NCI-H1417 treated with DMSO at 0.1 percent for 48 hours (cell line): ENCODE data around the gene PPM1F.

Source experiments
- DNase-seq: peaks from one replicate; lab custom pipeline; 2025; lab: John Stamatoyannopoulos, UW

Gene PPM1F, protein sequence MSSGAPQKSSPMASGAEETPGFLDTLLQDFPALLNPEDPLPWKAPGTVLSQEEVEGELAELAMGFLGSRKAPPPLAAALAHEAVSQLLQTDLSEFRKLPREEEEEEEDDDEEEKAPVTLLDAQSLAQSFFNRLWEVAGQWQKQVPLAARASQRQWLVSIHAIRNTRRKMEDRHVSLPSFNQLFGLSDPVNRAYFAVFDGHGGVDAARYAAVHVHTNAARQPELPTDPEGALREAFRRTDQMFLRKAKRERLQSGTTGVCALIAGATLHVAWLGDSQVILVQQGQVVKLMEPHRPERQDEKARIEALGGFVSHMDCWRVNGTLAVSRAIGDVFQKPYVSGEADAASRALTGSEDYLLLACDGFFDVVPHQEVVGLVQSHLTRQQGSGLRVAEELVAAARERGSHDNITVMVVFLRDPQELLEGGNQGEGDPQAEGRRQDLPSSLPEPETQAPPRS

DNA sequence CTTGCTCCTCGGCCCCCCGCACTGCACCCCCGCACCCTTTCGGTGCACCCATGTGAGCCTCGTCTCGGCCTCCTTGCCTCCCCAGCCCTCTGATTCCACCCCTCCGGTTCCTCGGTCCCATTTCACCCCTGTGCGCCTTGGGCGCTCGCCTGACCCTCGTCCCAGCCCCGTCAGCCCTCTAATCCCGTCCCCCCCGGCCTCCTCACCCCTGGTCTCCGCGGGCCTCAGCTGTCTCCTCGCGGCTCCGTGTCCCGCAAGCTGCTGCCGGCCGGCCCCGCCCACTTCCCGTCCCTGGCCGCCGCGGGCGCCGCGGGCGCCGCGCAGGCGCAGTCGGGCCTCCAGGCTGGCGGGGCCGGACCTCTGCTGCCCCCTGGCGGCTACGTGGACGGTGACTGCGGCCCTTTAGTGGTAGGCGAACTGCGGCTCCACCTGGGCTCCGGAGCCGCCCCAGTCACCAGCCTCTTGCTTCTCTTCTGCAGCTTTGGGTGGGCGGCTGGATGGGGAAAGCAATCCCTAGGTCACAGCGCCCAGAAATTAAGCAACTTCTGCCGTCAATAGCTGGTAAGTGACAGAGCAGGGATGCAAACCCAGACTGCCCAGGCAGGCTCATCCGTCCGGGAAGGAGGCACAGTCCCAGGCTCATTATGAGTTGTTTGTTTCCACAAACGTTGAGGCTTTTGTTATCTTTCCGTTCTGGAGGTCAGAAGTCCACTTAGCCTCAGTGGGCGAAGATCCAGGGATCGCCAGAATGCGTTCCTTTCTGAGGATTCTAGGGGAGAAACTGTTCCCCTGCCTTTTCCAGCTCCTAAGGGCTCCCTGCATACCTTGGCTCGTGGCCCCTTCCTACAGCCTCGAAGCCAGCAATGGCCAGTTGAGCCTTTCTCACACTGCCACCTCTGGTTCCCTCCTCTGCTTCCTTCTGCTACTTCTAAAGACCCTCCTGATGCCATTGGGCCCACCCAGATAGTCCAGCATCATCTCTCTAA lies at the start of gene PPM1F:
Gene PPM1F (minus strand): TSS at position 263 of the 986 bp plus-strand sequence. CDS start 6,800 bp downstream, outside the sequence.
- DNase-seq = no peak

DNA sequence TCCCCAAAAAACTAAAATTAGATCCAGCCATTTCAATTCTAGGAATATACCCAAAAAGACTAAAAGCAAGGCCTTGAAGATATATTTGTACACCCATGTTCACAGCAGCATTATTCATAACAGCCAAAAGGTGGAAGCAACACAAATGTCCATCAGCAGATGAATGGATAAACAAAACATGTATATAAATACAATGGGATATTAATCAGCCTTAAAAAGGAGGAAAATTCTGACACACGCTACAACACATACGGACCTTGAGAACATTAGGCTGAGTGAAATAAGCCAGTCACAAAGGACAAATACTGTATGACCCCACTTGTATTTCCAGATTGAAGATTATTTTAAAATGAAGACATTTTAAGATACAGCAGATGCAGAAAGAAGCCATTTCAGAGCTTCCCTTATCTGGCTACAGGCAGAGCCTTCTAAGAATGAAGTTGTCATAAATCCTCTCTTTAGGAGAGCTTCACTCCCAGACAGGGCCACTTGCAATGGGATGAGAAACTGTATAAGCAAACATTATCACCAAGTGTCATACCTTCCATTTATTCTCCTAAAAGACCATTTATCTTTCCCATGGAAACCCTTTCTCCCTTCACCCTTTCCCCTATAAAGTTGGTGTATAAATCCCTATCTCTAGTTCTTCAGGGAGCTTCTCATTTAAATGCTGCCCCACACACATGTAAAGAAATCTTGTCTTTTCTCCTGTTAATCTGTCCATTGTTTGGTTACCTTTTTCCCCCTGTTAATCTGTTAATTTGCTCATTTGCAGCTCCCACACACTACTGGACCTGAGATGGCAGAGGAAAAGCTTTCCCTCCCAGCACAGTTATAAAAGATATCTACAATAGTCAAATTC lies 49.2 kb upstream of the PPM1F start:
- DNase-seq = no peak

DNA sequence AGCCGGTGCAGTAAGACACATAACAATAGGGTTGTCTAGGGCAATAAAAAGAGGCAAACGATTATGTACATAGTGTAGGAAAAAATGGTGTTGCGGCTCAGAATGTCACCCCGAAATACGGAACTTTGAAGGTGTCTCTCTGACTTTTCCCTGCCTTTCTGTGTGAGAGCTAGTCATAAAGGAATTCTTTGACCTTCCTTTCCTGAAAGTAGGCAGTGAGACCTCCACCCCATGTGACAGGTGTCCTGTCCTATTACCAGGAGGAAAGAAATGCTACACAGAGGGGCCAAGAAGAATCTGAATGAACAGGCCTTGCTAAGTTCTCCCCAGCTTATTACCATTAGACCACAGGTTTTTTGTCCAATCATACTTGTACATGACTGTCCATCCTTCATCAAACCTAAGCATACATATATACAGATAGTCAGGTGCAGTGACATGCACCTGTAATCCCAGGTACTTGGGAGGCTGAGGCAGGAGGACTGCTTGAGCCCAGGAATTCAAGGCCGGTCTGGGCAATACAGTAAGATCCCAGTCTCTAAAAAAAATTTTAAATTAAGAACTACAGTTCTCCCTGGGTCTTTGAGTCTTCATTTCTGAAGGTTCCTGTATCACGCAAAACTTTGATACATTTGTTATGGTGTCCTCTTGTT lies 46.1 kb upstream of the PPM1F start:
- no peak for DNase-seq

DNA sequence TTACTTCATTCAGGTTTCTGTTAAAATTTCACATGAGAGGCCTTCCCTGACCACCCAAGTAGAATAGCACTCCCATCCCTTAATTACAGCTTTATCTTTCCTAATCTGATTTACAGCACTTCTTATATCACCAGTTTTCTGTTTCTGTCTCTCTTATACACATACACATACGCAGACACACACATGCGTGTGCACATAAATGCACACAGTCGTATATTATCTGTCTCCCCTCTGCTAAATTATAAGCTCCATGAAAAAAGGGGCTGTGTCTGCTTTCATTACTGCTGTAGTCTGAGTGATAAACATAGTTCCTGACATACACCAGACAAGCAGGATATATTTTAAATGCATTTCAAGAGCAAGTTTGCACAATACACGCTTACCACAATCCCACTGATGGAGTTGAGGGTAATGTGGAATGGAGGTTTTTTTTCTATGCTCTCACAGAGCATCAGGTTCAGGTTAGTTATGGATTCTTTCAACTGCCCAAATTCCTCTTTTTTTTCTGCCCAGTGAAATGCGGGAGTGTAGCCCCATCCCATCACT lies 43.6 kb upstream of the PPM1F start:
- DNase-seq = no peak

DNA sequence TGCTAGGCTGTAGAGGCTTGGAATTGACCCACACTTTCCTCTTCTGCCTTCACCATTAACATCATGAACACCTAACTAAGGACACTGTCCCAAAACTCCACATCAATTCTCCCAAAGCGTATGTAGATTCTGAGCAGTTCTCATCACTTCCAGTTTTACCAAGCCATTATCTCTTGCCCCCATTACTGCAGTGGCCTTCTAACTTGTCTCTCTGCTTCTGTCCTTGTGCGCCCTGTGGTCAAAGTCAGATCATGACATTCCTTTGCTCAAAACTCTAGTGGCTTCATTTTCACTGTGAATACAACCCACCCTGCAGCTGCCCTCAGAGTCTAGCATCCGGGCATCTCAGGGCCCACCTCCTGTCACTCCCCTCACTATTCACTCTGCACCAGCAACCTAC lies 43.0 kb upstream of the PPM1F start:
- DNase-seq = no peak

DNA sequence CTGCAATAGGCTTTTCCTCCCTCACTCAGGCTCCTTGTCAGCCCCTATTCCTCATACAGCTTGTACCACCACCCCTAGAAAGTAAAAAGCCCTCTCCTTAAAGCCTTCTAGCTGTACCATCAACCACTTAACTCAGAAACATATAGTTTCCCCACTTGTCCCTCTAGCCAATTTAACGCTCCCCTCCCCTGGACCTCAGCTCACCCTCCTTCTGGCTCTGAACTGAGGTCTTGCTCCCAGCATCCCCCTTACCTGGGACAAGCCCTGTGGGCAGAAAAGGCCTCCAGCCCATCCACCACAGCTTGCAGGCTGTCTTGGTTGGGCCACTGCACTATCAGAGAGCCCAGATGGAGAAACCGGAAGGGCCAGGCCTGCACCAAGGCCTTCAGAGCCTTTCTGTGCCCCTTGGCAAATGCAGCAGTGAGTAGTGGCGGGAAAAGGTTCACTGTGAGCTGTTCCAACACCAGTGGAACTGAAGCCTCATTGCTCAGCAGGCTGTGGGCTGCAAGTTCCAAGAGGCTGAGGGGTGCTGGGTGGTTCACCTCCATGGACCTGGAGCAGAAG lies 42.3 kb upstream of the PPM1F start:
- no peak for DNase-seq

DNA sequence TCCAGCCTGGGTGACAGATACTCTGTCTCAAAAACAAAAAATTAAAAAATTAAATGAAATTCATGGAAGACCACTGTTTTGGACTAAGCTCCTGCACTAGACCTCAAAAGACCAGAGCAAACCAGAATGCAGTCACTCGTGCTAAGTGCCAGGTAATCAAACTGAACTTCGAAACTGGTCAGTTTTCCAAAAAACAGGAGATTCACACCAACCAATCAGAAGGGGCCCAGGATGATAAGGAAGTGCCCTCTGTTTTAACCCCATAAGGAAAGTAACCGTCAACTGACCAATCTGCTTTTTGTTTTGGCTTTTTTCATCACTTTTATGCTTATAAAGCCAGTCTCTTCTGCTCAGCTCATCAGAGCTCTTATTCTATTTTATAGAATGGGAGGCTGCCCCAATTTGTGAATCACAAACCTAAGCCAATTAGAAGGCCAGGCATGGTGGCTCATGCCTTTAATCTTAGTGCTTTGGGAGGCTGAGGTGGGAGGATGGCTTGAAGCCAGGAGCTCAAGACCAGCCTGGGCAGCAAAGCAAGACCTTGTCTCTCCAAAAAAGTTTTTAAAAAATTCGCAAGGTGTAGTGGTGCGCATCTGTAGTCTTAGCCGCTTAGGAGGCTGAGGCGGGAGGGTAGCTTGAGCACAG lies 40.1 kb upstream of the PPM1F start:
- DNase-seq = no peak

DNA sequence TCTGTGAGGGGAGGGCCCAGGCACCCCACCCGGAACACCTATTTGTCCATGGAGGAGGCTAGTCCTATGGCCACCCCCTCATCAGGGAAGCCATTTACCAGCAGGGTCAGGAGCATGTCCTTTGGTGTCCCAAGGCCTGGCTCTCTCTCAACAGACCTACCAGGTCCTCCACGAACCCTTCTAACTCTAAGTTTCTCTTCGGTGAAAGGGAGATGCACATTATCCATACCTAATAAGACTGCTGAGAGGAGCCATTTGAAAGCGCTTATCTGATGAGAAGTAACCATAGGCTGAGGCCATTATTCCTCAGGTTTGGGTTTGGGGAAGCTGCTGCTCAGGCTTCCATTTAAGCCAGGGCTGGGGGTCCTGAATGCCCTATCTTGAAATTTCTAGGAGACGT lies 39.1 kb upstream of the PPM1F start:
- DNase-seq = no peak

DNA sequence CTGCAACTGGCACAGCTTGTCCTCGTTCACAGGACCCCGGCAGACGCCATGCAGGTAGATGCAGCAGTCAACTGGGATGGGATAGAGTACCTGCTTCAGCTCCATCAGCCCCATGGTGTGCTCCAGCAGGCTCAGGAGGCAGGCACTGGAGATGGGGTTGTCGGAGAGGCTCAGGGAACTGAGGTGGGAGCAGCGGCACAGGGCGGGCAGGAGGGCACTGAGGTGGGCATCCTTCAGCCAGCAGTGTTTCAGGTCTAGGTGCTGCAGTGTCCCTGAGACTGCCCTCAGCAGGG lies 38.6 kb upstream of the PPM1F start:
- no peak for DNase-seq

DNA sequence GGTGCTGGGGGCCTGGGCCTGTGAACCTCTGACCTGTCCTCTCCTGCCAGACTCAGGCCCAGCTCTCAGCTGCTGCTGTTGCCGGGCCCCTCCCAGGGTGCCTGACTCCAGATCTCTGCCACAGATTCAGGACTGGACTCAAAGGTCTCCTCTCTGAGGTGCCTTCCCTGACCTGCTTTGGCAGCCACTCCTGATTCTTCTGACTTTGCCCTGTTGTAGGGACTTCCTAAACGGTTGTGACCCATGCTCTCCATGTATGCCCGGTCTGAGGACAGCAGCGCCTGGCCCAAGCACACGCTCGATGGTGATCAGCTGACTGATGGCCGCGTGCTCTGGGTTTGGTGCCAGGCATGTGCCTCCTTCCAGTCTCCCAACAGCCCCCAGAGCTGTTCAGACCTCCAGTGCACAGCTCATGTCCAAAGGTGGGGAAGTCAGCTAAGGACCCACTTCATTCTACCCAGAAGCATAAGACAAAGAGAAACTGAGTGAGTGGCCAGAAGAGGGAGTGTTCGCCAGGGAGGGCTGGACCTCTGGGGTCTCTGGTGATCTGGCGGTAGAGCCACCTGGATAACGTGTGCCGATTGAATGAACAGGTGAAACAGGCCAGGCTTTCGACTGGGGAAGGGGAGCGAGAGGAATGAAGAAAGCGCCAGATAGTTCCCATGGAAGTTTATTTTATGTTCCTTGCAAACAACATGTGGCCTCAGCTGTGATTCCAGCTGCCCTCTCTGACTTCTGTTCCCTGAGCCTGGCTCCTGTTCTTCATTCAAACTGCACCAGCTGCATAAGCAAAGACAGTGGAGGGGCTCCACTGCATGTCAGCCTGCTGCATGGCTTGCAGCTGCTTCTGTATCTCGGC lies 38.0 kb upstream of the PPM1F start:
- no peak for DNase-seq

DNA sequence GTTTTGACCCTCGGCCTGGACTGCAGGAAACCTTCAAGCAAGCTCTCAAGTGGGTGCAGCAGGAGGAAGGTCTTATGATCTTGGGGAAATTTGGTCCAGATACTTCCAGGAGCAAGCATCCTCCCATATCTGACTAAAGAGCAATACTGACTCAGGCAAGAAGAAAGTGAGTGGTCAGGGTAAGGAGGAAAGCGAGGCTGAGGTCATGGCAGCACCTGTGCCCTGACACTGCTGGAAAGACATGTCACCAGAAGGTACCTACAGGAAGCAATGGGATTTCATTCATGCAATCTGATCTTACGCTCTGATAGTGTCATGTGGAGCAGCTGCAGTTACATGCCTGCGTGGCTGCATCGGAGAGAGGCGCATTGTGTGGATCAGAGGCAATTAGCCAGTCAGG lies 36.4 kb upstream of the PPM1F start:
- DNase-seq = no peak

DNA sequence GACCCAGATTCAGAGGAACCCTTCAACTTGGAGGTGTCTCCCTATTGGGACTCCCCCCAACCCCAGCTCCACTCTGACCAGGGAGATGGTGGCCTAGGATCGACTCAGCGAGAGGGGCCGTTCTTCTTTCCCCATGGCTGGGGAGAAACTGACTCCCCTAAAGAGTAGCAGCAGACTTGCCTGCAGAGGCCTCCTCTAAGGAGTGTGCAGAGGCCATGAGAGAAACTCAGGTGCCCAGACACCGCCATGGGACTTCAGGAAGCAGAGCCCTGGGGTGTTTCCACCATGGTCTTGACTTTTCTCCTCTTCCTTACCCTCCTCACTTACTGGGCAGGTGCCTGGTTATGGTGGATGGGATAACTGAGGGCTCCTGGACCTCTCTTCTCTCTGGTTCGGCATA lies 32.6 kb upstream of the PPM1F start:
- no peak for DNase-seq

DNA sequence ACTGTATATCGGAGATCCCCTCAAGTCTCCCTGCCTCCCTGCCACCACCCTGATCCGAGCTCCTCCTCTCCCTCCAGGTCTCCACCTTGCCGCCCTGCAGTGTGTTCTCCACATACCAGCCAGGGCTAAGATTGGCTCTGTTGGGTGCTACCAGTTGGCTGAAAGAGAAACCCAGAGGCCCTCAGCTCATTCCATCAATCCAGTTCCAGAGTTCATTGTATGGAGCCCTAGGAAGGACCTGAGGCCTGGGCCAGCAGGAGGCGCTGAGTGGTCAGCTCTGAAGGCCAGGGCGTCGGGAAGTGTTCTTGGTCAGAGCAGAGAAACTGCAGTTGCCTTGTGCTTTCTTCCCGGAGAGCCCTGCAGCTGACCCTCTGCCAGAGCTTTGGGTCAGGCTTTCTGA lies 32.1 kb upstream of the PPM1F start:
- DNase-seq = no peak

DNA sequence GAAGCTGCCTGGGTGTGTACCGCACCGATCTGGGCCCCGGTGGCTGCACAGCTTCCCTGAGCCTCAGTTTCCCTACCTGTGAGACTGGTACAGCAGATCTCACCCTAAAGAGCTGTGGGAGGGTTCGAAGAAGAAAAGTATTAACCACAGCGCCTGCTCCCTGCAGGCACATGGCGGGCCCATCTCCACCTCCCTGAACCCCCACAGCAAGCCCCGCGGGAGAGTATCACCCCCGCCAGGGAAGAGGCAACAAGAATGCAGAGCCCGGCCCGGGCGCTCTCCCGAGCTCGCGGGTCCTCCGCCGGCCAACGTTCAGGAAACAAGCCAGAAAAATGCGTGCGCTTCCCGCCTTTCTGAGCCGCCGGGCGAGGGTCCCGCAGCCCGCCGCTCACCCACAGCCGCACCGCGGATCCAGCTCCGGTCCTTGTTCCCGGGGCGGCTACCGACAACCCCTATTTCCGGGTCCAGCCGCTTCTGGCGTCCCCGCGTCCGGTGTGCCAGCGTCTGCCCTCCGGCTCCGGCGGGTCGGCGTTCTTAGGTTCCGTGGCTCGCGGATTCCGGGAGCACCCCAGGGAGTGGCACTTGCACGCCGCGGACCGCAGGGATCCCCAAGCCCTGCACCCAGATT lies 29.8 kb upstream of the PPM1F start, which contains the start of gene TOP3B:
Gene TOP3B (minus strand): TSS at position 450 of the 628 bp plus-strand sequence. CDS start 7,078 bp downstream, outside the sequence.
- DNase-seq = no peak

DNA sequence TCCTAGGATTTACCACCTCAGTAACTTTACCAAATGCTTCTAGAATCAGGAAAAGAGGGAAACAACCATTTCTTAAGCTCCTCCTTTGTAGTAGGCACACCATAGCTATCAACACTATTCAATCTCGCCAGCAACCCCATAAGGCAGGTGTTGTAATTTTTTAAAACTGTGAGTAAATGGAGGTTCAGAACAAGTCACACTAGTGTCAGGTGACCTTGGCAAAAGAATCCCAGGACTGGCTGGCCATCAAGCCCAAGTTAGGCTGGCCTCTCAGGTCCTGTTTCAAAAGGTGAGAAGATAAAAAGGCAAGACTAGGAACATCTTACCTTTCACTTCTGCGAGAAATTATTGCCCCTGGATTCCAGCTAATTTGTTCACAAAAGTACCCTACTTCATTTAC lies 29.2 kb upstream of the PPM1F start:
- no peak for DNase-seq

DNA sequence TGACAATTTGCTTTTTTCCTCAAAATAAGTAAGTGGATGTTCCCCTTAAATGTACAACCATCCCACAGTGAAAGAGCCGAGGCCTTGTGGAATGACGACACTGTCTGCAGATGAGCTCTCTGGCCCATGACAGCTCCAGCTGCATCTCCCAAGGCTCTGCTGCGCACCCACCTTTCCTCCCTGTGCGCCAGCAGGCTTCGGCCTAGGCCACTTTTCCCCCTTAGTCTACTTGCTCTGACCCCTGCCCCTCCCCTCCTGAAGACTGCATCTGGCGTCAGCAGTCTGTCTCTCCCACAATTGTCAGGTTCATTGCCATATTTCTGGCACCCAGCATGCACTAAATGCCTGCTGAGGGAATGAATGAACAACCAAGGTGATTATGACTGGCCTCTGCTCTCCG lies 27.9 kb upstream of the PPM1F start:
- DNase-seq = no peak

DNA sequence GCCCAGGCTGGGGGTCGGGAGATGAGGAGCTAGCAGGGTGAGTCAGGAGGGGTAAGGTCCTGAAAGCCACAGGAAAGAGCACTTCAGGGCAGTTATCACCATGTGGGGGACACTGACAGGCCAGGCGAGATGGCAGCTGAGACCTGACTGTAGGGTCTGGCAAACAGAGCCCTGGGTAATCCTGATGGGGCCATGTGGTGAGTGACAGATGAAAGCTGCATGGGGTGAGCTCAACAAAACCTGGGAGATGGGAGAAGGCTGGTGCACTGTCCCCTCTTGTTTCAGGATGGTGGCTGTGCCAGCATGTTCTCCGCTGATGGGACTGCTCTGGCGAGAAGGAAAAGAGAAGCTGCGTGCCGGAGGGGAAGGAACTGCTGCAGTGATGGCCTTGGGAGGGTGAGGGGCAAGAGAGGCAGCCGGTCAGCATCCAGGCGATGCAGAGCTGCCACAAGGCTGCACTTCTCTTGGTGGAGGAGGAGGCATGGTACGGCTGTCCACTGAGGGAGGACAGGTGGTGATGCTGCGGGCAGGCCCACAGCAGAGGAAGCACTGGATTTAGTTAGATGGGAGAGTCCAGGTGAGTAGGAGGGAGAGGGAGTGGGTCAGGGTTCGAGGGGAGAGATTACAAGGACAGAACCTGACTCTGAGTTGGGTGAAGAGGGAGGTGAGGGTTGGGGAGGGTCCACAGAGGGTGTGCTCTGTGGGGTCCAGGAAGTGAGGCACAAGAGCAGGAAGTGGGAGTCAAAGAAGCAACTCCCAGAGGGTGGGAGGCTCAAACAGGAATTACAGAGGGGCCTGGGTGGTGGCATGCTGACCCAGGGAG lies 26.1 kb upstream of the PPM1F start:
- no peak for DNase-seq

DNA sequence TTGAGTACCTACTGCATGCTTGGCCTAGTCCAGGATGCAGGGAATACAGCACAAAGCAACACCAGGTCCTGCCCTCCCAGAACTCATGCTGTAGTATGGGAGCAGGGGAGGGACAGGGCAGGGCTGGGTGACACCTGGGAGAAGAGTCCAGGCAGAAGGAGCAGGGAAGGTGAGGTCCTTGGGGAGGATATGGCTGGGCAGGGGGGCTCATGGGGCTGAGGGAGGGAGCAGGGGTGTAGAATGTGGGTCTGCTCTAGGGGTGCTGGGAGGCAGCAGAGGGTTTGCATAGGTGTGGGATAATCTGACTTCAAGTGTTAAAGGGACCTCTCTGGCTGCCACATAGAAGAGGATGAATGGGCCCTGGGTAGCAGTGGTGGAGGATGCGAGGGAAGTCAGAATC lies 25.2 kb upstream of the PPM1F start:
- no peak for DNase-seq
